Esophagus muscularis mucosa (tissue), 3 donors: ENCODE results near the gene PSMC5.

Experiments
- POLR2A ChIP-seq: fragments of 450-650 bp; IDR thresholded peaks from one replicate; pipeline ENCODE4 v1.6.1; 2017; ENCODE audit warnings: antibody characterized with exemption, moderate library complexity, mild to moderate bottlenecking, low read depth
- POLR2AphosphoS5 ChIP-seq, 2 donors: sonication (generic); formaldehyde crosslinking; IDR thresholded peaks; one replicate each; pipeline ENCODE4 v1.6.1; 2017; ENCODE audit warnings: antibody characterized with exemption in 2 of 2
- TF ChIP-seq, protein P1 (sequence below), 3 experiments: fragments of 200-600 bp in 2 of 3; fragments of 450-650 bp in 1 of 3; sonication (generic) in 2 of 3; IDR thresholded peaks; one replicate each; pipeline ENCODE4 v1.5.1; 2017 to 2019; ENCODE audit warnings: antibody characterized with exemption in 3 of 3, mild to moderate bottlenecking in 2 of 3, moderate library complexity in 1 of 3

DNA sequence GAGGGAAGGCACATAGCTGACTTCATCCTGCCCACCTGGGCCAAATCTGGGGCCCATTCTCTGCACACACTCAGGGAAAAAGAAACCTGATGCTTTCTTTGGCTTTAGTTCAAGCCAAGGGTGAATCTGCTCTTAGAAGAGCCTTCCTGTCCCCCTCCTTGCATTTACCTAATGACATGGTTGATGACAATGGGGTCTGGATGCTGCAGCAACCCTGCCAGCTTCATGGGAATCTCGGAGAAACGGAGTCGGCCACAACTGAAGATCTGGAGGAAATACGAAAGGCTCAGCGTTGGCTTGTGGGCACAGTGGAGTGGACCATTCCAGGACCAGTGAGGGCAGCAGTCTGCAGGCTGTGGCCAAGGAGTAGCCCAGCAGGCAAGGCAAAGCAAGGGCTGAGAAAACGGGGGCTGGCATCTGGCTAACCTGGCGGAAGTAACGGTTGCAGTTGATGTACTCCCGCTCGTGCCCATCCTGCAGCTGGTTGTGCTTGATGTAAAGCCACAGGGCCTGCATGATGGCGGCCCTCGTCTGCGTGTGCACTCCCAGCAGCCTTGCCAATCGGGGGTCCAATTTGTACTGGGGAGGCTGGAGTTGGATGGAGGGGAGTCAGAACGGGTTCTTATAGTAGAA is 6.6 kb downstream of the PSMC5 start:
- TF ChIP-seq, protein P1, sequence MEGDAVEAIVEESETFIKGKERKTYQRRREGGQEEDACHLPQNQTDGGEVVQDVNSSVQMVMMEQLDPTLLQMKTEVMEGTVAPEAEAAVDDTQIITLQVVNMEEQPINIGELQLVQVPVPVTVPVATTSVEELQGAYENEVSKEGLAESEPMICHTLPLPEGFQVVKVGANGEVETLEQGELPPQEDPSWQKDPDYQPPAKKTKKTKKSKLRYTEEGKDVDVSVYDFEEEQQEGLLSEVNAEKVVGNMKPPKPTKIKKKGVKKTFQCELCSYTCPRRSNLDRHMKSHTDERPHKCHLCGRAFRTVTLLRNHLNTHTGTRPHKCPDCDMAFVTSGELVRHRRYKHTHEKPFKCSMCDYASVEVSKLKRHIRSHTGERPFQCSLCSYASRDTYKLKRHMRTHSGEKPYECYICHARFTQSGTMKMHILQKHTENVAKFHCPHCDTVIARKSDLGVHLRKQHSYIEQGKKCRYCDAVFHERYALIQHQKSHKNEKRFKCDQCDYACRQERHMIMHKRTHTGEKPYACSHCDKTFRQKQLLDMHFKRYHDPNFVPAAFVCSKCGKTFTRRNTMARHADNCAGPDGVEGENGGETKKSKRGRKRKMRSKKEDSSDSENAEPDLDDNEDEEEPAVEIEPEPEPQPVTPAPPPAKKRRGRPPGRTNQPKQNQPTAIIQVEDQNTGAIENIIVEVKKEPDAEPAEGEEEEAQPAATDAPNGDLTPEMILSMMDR (IDR thresholded peaks at IDR 0.05), result no peak
- TF ChIP-seq POLR2A, result no peak
- no peak for TF ChIP-seq POLR2AphosphoS5 (IDR thresholded peaks at IDR 0.05)
